Measurements from ENCODE around the gene CAPG. TPM values are rescaled to one million over a fixed set of nuclear protein-coding genes. Genes with fewer than 3 reads are reported as not detected.

The CAPG gene
- polyA plus RNA-seq, 1 donor from 2014 or later, result not detected

GRCh38 chr2:85453571-85453970 lies 43.4 kb upstream of the CAPG start:
- no peaks in the 10 kb centered on the region for H3F3A ChIP-seq (ENCODE audit: insufficient read depth, low read length, poor library complexity, severe bottlenecking)
- H3K27me3 ChIP-seq (ENCODE audit: insufficient read depth, low read depth, low read length), result no peaks in the 10 kb centered on the region
- H4K20me1 ChIP-seq (ENCODE audit: insufficient read depth), result no peaks in the 10 kb centered on the region
- H3K27ac ChIP-seq (ENCODE audit: low read length), result no peak overlapping the region
- no peak overlapping the region for H3K4me2 ChIP-seq (ENCODE audit: low read length)
- H3K9ac ChIP-seq (ENCODE audit: low read length), result no peak overlapping the region
- H3K9me3 ChIP-seq (ENCODE audit: low read length), result no peaks in the 10 kb centered on the region
- H2AFZ ChIP-seq (ENCODE audit: low read depth, low read length), result no peak overlapping the region
- no peak overlapping the region for H3K4me3 ChIP-seq (ENCODE audit: low read length)
- no peaks in the 10 kb centered on the region for H3K9me2 ChIP-seq (ENCODE audit: insufficient read depth, low read length)
- H3K79me2 ChIP-seq (replicated peaks; ENCODE audit: insufficient read depth, low read length), result no peaks in the 10 kb centered on the region
- TF ChIP-seq POLR2AphosphoS5 (IDR thresholded peaks at IDR 0.05) (no peak), SMC3 (conservative IDR thresholded peaks at IDR 0.05; ENCODE audit: poor library complexity) (no peak), RAD21 (conservative IDR thresholded peaks at IDR 0.05) (no peak), TAF1 (IDR thresholded peaks at IDR 0.05; ENCODE audit: low read depth) (no peak), MXI1 (conservative IDR thresholded peaks at IDR 0.05; ENCODE audit: poor library complexity, severe bottlenecking) (no peak), EP300 (conservative IDR thresholded peaks at IDR 0.05; ENCODE audit: poor library complexity, severe bottlenecking) (no peak)
- no peaks in the 10 kb centered on the region for H3K36me3 ChIP-seq (ENCODE audit: insufficient read depth, low read length)

GRCh38 chr2:85452237-85452636 lies 42.1 kb upstream of the CAPG start:
- H2AFZ ChIP-seq (ENCODE audit: low read depth, low read length), result no peak overlapping the region
- no peaks in the 10 kb centered on the region for H3K27me3 ChIP-seq (ENCODE audit: insufficient read depth, low read depth, low read length)

GRCh38 chr2:85449214-85449588 lies 39.0 kb upstream of the CAPG start:
- no peaks in the 10 kb centered on the region for H3F3A ChIP-seq (ENCODE audit: insufficient read depth, low read length, poor library complexity, severe bottlenecking)
- H3K9me2 ChIP-seq (ENCODE audit: insufficient read depth, low read length), result no peaks in the 10 kb centered on the region
- H2AFZ ChIP-seq (ENCODE audit: low read depth, low read length), result no peak overlapping the region
- no peaks in the 10 kb centered on the region for H3K9me3 ChIP-seq (ENCODE audit: low read length)
- no peaks in the 10 kb centered on the region for H3K27me3 ChIP-seq (ENCODE audit: insufficient read depth, low read depth, low read length)
- H3K79me2 ChIP-seq (replicated peaks; ENCODE audit: insufficient read depth, low read length), result no peaks in the 10 kb centered on the region
- no peak overlapping the region for H3K4me2 ChIP-seq (ENCODE audit: low read length)
- no peaks in the 10 kb centered on the region for H3K36me3 ChIP-seq (ENCODE audit: insufficient read depth, low read length)
- no peak overlapping the region for H3K9ac ChIP-seq (ENCODE audit: low read length)
- H4K20me1 ChIP-seq (ENCODE audit: insufficient read depth), result no peaks in the 10 kb centered on the region
- H3K4me3 ChIP-seq (ENCODE audit: low read length), result no peak overlapping the region
- no peak overlapping the region for H3K27ac ChIP-seq (ENCODE audit: low read length)
- TF ChIP-seq TAF1 (IDR thresholded peaks at IDR 0.05; ENCODE audit: low read depth) (no peak), EZH2 (IDR thresholded peaks at IDR 0.05; ENCODE audit: borderline replicate concordance, insufficient read depth, low read length, poor library complexity, severe bottlenecking) (no peak), MXI1 (conservative IDR thresholded peaks at IDR 0.05; ENCODE audit: poor library complexity, severe bottlenecking) (no peak), SMC3 (conservative IDR thresholded peaks at IDR 0.05; ENCODE audit: poor library complexity) (no peak), REST (IDR thresholded peaks at IDR 0.05; ENCODE audit: borderline replicate concordance) (no peak), RAD21 (conservative IDR thresholded peaks at IDR 0.05) (no peak), POLR2AphosphoS5 (IDR thresholded peaks at IDR 0.05) (no peak), CTCF (IDR thresholded peaks at IDR 0.05; ENCODE audit: poor library complexity, severe bottlenecking) (no peak)

More at GRCh38 chr2:85452237-85452636, 42.1 kb upstream of the CAPG start:
- Histone ChIP-seq H3K27ac (ENCODE audit: low read length) (no peak overlapping the region), H3K4me3 (ENCODE audit: low read length) (no peak overlapping the region), H3K9ac (ENCODE audit: low read length) (no peak overlapping the region), H3K9me3 (ENCODE audit: low read length) (no peaks in the 10 kb centered on the region), H3K79me2 (replicated peaks; ENCODE audit: insufficient read depth, low read length) (no peaks in the 10 kb centered on the region), H4K20me1 (ENCODE audit: insufficient read depth) (no peaks in the 10 kb centered on the region), H3K36me3 (ENCODE audit: insufficient read depth, low read length) (no peaks in the 10 kb centered on the region), H3K9me2 (ENCODE audit: insufficient read depth, low read length) (no peaks in the 10 kb centered on the region), H3F3A (ENCODE audit: insufficient read depth, low read length, poor library complexity, severe bottlenecking) (no peaks in the 10 kb centered on the region), H3K4me2 (ENCODE audit: low read length) (no peak overlapping the region)
- TF ChIP-seq TAF1 (IDR thresholded peaks at IDR 0.05; ENCODE audit: low read depth), result no peak
- no peak for TF ChIP-seq RAD21 (conservative IDR thresholded peaks at IDR 0.05)
- no peak for TF ChIP-seq SMC3 (conservative IDR thresholded peaks at IDR 0.05; ENCODE audit: poor library complexity)
- TF ChIP-seq POLR2AphosphoS5 (IDR thresholded peaks at IDR 0.05), result no peak
- TF ChIP-seq MXI1 (conservative IDR thresholded peaks at IDR 0.05; ENCODE audit: poor library complexity, severe bottlenecking), result no peak
